ENCODE results near the gene SIRPA. TPM values are rescaled to one million over a fixed set of nuclear protein-coding genes. Genes with fewer than 3 reads are reported as not detected.

The SIRPA gene
- total RNA-seq, 2 donors from 2014 or later: 9.8 to 12.2 TPM

DNA sequence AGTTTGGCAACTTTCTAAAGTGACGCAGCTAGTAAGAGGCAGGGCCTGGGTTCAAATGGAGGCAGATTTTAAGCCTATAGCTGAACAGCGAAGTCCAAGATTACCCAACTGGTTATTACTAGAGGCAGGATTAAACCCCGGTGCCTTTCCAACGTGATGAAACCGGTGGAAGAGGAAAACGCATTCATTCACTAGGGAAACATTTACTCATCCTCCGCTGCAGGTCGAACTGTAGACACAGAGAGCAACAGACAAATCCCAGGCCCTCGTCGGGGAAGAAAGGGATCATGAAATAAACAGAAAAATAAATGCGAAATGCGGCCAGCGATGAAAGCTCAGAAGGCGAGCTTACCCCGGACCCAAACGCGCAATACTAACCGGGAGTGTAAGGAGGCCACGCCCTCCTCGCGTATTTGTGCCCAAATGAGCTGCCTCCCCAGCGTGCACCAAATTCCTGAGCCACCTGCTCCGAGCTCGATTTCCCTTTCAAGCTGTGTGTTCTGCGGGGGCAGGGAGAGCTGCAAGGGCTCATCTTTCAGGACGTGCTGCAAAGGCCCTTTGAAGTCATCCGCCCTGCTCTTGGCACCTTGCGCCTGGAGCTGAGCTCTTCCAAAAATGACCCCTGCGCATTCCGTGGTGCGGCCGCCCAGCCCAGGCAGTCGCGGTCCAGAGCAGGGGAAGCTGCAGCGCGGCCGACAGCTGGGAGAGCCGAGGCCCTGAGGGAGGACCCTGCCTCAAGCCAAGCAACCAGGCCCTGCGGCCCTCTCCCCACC, 51.7 kb downstream of the SIRPA start:
- H3K4me1 ChIP-seq: peaks cover 3% of the 10 kb centered on the region
- no peaks in the 10 kb centered on the region for H3K9me3 ChIP-seq
- H3K36me3 ChIP-seq: no peaks in the 10 kb centered on the region
- no peak for TF ChIP-seq CTCF (IDR thresholded peaks at IDR 0.05)
- H3K27ac ChIP-seq: no peak overlapping the region
- no peaks in the 10 kb centered on the region for H3K27me3 ChIP-seq
- H3K9ac ChIP-seq (ENCODE audit: low read depth in 2 of 2, low read length in 2 of 2): no peak overlapping the region
- intact Hi-C loops (cut with DNase I): no loop called here
- DNase-seq: peak; percentile 33
- H3K4me3 ChIP-seq: no peak overlapping the region

GRCh38 chr20:1947535-1947846, 52.3 kb downstream of the SIRPA start:
- intact Hi-C loops (cut with DNase I): no loop called here
- DNase-seq: no peak
- Histone ChIP-seq H3K27ac (no peak overlapping the region), H3K27me3 (no peaks in the 10 kb centered on the region), H3K9me3 (no peaks in the 10 kb centered on the region), H3K4me1 (peaks cover 3% of the 10 kb centered on the region), H3K4me3 (no peak overlapping the region), H3K36me3 (no peaks in the 10 kb centered on the region), H3K9ac (ENCODE audit: low read depth in 2 of 2, low read length in 2 of 2) (no peak overlapping the region)
- no peak for TF ChIP-seq CTCF (IDR thresholded peaks at IDR 0.05)

DNA sequence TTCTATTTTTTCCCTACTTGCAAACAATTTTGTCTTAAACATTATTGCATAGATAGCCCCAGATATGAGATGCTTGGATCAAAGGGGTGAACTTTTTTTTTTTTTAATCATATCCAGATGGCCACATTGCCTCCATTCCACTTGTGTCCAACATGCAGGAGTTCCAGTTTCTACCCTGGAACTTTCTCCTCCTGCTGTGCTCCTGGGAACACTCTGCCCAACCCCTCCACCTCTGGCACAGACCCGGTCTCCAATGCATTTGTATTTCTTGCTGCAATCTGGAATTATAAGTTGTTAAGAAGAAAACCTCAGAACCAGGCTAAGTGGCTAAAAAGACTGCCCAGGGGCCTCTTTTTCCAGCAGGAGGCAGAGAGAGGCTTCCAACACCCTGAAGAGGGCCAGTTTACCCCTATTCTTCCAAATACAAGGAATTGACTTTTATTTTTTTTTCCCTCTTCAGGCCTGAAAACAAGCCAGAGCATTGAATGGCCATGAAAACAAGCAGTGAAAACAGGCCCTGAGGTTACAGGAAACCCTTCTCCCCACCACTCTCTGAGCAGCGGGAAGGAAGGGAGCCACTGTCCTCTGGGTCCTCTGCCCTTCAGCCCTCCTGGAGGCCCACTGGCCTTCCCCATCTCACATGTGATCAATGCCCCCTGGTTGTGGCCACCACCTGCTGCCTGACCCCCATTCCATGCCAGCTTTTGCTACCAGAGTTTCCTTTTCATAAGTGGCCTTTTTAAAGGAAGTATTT, 54.3 kb downstream of the SIRPA start:
- Histone ChIP-seq H3K27ac (no peak overlapping the region), H3K36me3 (no peaks in the 10 kb centered on the region), H3K4me3 (no peak overlapping the region), H3K9ac (ENCODE audit: low read depth in 2 of 2, low read length in 2 of 2) (no peak overlapping the region), H3K4me1 (peaks cover 3% of the 10 kb centered on the region), H3K9me3 (no peaks in the 10 kb centered on the region), H3K27me3 (no peaks in the 10 kb centered on the region)
- no peak for TF ChIP-seq CTCF (IDR thresholded peaks at IDR 0.05)
- intact Hi-C loops (cut with DNase I): no loop called here
- DNase-seq: no peak

- H3K36me3 ChIP-seq: no peaks in the 10 kb centered on the region
- H3K4me3 ChIP-seq: no peak overlapping the region
- no peak for DNase-seq
- H3K9ac ChIP-seq (ENCODE audit: low read depth in 2 of 2, low read length in 2 of 2): no peak overlapping the region
- no peaks in the 10 kb centered on the region for H3K9me3 ChIP-seq
- no peak for TF ChIP-seq CTCF (IDR thresholded peaks at IDR 0.05)
- intact Hi-C loops (cut with DNase I): no loop called here
- H3K27ac ChIP-seq: no peak overlapping the region
- H3K4me1 ChIP-seq: peaks cover 3% of the 10 kb centered on the region
- H3K27me3 ChIP-seq: no peaks in the 10 kb centered on the region
Observed at GRCh38 chr20:1950836-1951235, 55.6 kb downstream of the SIRPA start.

DNA sequence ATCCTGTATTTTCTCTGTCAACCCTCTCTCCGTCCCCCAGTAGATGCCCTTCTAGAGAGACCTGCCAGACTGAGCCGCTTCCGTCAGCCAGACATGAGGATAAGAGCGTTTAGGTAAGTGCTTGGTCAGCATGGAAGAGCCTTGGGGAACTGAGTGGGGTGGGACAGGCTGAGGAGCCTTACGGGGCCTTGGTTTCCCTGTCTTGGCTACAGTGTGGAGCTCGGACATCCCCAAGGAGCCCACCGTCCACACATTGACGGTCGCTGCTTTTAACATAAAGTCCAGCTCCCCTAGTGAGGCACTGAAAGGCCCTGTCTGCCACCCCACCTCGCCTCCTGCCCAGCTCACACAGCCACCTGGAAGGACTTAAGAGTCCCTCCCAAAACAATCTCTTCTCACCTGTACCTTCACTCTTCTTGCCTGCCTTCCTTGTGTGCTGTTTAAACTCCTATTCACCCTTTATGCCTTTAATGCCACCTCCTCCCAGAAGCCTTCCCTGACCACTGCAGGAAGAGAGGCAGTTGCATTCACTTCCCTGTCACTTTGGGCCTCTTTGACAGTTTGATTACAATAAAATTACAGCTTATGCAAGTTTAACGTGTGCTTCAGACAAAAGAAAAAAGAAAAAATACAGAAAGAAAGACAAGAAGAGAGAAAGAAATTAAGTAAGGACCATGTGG, 56.4 kb downstream of the SIRPA start:
- Histone ChIP-seq H3K27me3 (no peaks in the 10 kb centered on the region), H3K27ac (no peak overlapping the region), H3K36me3 (no peaks in the 10 kb centered on the region), H3K4me1 (peaks cover 3% of the 10 kb centered on the region), H3K4me3 (no peak overlapping the region), H3K9me3 (no peaks in the 10 kb centered on the region), H3K9ac (ENCODE audit: low read depth in 2 of 2, low read length in 2 of 2) (no peak overlapping the region)
- intact Hi-C loops (cut with DNase I): no loop called here
- DNase-seq: no peak
- no peak for TF ChIP-seq CTCF (IDR thresholded peaks at IDR 0.05)
